HG03521 (cell line): ENCODE data around the gene CABYR.

Source experiments
- ATAC-seq: cut with Tn5 transposase; IDR thresholded peaks from one replicate; pipeline ENCODE4 v1.9.1; 2021; ENCODE audit warnings: mild to moderate bottlenecking, moderate library complexity; ENCODE audit not compliant: unreplicated experiment

CABYR gene

GRCh38 chr18:24189007-24189528 is 50.2 kb downstream of the CABYR start:
- peak; percentile 66 for ATAC-seq

- no peak for ATAC-seq
Observed at GRCh38 chr18:24189664-24190346, 50.9 kb downstream of the CABYR start.

GRCh38 chr18:24190590-24190989 is 51.7 kb downstream of the CABYR start:
- ATAC-seq: no peak

DNA sequence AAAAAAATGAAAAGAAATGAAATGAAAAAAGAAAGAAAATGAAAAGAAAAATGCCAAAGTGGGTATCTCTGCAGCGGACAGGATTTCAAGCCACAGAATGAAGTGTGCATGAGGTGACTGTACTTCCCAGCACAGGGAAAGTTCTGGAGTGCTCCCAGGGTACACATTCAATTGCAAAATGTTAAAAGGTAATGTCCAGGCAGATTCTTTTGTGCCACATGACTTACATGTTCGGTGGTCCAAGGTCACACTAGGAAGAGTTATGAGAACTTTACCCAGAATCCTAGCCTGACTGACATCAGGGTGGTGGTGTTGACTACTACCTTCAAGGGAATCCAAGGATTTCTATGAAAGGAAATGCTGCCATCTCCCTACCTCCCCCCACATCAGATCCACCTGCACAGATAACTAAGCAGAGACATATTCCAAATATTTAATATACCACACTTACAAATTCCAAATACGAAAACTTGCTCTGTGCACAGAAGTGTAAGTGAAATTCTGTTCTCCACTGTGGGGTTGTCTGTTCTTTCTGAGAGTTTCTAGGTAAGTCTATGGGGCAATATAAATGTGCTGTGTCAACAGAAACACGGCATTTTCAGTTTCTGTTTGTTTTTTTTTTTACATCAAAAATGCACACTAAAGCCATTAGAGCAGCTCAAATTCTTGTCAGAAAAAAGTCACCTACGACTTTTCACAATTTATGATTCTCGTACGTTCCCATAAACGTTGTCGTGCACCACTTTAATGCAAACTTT is 56.6 kb downstream of the CABYR start:
- no peak for ATAC-seq

DNA sequence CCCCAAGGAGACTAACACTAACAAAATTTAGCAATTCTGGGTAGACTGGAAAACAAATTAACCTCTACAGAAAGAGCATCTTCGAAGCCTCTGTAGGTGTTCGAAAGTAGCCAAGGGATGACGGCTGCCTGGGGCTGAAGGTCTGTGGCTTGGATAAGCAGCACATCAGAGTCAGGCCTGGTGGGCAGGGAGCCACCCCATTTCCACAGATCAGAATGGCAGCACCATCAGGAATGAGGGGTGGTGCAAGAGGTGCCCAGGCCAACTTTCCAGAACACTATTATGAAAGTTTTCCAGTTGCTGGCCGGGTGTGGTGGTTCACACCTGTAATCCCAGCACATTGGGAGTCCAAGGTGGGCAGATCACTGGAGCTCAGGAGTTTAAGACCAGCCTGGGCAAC is 57.9 kb downstream of the CABYR start:
- ATAC-seq: no peak

DNA sequence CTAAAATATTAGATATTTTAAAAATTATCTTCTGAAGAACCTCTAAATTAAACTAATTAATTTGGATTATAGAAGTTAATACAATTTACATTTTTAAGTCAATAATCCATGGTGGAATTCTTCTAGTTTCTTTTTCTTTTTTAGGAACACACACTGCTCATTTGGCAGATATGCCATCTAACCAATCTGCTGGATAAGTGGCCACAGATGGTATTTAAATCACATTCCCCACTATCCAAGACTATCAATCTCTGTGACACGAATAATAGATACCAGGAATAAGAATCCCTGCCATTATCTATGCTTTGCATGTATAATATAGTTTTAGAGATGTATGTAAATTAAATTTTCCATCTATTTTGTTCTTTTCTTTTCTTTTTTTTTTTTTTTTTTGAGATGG is 58.5 kb downstream of the CABYR start:
- no peak for ATAC-seq

- ATAC-seq: no peak
Observed at GRCh38 chr18:24198461-24198860, 59.6 kb downstream of the CABYR start.

DNA sequence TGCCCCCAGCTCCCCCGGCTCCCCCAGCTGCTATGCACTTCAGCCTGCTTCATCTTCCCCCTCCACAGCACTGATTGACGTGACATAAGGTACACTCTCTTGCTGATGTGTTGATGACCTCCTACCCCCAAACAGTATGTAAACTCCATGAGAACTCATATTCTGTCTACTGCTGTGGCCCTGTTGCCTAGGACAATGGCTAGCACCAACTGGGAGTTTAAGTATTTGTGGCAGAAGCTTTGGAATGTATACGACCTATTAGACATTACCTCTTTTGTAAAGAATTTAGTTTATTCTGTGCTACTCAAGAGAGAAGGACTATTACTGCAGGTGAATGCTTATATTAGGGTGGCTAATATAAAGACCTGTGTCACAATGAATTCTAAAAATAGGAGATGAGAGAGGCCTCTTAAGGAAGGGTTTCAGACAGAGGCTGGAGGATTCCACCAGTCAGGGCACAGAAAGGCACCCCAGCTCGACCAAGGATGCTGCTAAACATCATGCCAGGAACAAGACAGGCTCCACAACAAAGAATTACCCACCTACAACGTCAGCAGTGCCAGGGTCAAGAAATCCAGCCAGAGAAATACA is 60.6 kb downstream of the CABYR start:
- ATAC-seq: no peak

GRCh38 chr18:24200494-24201290 is 61.8 kb downstream of the CABYR start:
- no peak for ATAC-seq

GRCh38 chr18:24201699-24202687 is 63.1 kb downstream of the CABYR start:
- no peak for ATAC-seq

GRCh38 chr18:24204904-24205303 is 66.0 kb downstream of the CABYR start:
- no peak for ATAC-seq

- ATAC-seq: no peak
Observed at GRCh38 chr18:24208270-24209035, 69.6 kb downstream of the CABYR start.

- ATAC-seq: no peak
Observed at GRCh38 chr18:24209558-24209957, 70.7 kb downstream of the CABYR start.
